CD4-positive, alpha-beta T cell treated with Interferon gamma for 1 hour (primary cell): ENCODE measurements around the gene AHDC1.
"Not testable (repeated sequence)": the region's sequence is repeated elsewhere in the genome, so short reads cannot be mapped to it uniquely, and the experiment has no call there.

Source experiments
- DNase-seq: peaks from one replicate; pipeline ENCODE4 v3.0.0-alpha.2; 2020

The AHDC1 gene

DNA sequence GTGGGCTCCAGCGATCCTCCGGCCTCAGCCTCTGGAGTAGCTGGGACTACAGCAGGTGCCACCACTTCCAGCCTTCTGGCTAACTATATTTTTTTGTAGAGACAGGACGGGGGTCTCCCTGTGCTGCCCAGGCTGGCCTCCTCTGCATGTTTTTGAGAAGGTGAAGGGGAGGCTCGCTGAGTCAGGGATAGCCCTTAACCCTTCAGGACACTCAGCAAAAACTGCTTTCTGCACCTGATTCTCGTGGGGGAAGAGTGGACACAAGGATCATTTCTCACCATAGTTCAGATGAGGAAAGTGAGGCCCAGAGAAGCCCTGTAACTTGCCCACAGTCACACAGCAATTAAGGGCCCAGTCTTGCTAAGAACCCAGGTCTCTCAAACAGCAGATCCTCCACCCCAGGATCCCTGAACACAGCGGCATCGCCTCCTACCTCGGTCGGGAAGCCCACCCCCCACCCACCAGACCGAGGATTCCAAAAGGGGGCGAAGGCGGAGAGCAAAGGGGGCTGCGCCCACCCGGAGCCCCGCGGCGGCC lies 29.8 kb upstream of the AHDC1 start:
- no peak for DNase-seq

DNA sequence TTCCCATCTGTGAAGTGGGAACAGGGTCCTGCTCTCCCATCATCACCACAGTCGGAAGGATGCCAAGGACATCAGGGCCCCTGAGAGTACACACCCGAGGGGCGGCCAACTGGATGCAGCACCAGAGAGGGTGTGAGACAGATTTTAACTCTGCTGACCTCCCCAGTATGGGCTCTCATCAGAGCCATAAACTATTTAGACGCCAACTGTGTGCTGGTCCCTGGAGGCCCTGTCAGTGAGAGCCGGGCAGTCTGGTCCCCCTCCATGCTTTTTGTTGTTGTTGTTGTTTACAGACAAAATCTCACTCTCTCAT lies 29.3 kb upstream of the AHDC1 start:
- no peak for DNase-seq

DNA sequence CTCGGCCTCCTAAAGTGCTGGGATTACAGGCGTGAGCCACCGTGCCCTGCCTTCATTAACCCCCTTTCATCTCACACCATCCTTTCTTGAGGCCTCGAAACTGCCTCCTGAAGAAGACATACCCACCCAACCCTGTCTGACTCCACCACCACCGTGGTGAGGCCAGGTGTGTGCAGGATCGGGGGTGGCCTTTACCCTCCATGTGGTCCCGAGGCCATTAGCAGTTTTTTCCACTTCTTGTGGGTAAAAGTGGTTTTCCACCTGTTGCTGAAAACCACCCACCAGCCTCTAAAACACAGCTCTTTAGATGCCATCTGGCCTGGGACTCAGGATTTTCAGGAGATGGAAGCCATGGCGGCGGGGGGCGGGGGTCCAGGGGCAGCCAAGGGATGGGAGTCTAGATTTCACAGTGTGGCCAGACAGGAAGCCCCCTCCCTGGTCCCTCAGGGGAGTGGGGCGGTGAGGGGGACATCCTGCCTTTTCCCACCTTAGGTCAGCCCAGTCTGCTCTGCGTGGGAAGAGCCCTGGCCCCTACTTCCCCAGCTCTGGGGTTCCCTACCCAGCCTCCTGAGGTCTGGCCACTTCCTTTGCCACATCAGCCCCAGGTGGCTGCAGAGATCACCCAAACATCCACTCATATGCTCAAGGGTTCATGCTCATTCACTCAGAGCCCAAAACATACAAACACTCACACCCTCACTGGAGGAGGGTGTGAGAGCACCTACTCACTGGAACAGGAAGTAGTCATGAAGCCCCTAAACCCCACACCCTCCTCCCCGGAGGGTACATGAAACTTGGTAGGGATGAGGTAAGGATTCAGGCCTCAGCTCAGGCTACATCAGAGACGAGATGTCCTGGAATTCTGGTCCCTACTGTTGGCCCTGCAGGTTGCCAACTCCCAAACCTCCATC lies 28.7 kb upstream of the AHDC1 start:
- DNase-seq: peak; percentile 51

DNA sequence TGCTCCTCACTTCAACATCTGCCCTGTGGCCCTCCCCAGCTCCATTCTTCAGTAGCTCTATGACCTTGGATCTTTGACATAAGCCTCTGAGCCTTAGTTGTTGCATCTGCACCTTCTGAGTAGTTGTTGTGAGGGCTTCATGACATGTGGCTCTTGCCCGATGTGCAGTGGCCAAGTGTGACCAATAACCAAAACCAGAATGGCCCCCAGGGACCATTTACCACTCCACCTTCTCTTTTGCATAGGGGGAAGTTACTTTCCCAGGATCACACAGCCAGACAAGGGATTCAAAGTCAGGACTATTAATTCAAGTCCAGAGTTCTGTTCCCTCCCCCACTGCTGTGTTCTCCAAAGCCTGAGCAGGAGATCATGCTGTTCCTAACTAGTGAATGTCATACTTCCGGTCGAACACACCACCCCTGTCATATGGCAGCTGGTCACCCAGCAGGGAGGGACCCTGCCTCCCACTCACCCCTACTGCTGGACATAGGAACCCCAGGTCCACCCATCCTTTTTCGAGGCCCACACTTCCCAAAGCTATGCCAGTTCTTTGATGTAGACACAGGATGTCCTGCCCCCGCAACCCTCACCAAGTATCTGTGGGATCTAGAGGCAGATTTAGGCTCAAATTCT lies 27.0 kb upstream of the AHDC1 start:
- DNase-seq: no peak

DNA sequence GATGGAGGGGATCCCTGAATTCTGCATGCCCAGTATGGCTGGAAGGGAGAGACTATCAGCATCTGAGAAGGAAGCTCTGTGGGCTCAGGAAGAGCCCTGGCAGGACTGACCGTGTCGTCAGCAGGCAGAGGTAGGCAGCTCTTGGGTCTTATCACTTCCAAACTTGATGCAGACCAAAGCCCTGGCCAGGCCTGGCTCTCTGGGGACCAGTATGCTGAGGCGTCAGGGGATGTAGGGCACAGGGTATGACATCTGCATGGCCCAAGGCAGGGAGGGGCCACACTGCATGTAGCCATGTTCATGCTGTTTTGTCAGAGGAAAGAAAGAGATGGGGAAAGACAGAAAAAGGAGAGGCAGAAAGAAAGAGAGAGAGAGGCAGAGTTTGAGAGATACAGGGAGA lies 24.8 kb upstream of the AHDC1 start:
- DNase-seq: no peak

DNA sequence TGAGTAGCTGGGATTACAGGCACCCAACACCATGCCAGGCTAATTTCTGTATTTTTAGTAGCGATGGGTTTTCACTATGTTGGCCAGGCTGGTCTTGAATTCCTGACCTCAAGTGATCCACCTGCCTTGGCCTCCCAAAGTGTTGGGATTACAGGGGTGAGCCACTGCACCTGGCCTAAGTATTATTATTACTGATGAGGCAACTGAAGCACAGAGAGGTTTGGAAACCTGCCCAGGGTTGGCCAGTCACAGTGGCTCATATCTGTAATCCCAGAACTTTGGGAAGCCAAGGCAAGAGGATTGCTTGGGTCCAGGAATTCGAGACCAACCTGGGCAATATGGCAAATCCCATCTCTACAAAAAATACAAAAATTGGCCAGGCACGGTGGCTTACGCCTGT lies 23.8 kb upstream of the AHDC1 start:
- DNase-seq: not testable (repeated sequence)

DNA sequence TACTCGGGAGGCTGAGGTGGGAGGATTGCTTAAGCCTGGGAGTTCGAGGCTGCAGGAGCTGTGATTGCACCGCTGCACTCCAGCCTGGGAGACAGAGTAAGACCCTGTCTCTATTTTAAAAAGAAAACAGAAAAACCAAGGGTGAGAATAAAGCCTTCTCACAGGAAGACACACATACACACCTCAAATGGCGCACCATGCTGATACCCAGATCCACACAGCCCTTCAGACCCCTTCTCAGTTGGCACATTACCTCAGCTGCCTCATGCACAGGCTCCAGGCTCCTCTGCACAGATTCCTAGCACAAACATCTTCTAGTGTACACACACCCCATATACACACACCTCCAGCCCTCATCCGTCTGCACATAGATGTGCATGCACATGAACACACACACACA lies 23.1 kb upstream of the AHDC1 start:
- DNase-seq: no peak

DNA sequence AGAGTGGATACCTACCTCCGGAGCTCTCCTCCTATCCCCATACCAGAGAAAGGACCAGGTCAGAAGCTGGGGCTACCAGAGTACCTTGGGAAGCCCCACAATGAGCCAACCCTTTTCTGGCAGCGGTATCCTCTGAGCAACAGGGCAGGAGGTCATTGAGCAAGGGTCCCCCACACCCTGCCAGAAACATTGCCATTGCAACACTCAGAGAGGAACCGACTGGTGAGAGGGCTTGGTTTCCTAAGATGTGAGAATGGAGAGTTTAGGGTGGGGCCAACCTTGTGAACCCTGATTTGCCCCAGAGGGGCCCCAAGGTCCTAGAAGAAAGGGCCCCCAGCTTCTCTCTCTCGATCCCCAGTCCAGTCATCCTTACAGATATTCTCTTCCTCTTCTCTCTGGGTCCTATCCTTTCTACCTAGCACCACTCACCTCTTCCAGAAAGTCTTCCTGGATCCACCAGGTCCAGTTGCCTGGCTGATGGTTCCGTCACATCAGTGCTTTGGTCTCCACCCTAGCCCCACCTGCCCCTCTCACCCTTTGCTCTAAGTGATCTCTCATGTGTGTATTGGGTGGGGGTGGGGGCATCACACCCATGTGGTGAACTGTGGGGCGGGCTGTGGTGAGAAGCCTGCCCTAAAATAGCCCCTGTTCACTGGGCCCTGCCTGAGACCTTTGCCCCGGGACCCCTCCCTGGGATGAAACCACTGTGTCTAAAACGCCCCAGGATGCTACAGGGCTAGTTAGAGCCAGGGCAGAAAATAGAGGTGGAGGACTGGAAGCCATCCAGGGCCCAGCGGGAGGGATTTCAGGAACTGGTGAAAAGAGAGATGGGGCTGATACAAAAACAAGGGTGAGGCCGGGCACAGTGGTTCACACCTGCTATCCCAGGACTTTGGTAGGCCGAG lies 22.3 kb upstream of the AHDC1 start:
- DNase-seq: peak; percentile 76

DNA sequence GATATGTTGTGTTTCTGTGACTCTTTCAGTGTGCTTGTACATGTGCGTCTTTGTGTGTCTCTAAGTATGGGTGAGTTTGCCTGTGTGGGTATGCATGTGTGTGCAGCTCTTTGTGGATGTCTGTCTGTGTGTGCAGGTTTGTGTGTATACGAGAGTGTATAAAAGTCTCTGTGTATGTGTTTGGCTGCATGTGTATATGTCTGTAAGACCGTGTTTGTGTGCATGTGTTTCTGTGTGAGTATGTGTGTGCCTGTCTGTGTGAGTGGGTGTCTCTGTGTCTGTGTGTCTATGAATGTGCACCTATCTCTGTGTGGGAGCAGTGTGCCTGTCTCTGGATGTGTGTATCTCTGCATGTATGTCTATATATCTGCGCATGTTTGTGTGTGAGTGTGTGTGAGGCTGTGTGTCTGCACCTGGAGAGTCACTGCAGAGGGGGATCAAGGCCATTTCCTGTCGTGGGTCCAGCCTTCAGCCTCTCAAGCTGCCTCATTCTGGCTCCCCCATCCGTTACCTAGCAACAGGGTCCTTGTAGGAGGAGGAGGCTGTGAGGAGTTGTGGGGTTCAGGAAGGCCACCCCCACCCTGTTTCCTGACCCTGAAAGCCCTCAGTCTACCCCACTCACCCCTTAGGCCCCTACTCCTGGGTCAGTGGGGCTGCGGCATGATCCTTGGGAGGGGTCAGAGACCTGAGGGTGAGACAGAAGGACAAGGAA lies 20.7 kb upstream of the AHDC1 start:
- DNase-seq: no peak

DNA sequence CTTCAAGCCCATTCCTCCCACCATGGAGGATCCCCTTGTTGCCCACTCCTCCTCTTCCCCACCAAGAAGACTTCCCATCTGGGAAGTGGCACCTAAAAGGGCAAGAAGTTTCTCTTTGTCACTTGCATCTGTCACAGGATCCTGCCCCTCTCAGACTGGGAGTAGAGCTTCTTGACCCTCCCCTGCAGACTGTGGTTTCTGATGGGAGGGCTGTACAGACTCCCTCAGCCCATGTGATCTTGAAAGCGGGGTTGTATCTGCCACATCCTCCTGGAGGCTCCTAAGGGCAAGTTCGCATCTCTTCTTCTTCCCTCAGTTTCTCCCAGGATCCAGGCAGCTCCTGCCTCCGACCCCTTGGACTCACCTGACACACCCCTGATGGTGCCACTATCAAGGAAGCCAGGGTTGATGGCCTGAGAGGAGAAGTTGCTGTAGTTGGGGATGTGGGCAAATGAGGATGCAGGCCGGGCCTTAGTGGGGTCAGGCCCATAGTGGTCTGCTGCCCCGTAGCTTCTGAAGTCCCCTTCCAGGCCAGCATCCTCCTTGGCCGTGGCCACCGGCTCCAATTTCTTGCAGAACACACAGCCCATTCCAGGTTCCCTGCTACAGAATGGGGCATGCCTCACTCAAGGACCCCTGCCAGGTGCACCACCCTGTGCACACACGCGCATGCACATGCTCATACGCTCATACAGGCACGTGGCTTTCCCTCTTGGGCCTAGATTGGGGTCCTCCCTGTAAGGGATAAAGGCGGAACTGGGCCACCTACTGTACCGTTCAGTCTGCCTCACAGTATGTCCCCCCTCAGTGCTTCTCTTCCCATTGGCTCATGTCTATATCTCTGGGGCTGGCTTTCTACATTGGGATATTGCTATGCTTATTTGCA lies 19.6 kb upstream of the AHDC1 start:
- DNase-seq: no peak

DNA sequence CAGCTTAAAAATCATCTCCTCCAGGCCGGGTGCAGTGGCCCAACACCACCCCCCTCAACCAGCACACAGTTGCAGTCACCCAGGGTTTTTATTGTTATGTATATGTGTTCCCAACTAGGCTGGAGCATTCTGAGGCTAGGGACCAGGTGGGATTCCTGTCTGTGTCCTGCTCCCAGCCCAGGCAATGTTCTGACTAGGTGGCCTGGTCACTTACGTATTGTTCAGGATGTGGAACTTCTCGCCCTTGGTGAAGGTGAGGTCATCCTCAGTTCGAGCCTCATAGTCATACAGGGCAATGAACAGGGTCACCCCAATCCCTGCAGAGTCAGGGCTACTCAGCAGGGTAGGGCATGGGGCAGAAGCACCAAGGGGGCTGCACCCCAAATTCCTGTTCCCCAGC lies 18.9 kb upstream of the AHDC1 start:
- no peak for DNase-seq

DNA sequence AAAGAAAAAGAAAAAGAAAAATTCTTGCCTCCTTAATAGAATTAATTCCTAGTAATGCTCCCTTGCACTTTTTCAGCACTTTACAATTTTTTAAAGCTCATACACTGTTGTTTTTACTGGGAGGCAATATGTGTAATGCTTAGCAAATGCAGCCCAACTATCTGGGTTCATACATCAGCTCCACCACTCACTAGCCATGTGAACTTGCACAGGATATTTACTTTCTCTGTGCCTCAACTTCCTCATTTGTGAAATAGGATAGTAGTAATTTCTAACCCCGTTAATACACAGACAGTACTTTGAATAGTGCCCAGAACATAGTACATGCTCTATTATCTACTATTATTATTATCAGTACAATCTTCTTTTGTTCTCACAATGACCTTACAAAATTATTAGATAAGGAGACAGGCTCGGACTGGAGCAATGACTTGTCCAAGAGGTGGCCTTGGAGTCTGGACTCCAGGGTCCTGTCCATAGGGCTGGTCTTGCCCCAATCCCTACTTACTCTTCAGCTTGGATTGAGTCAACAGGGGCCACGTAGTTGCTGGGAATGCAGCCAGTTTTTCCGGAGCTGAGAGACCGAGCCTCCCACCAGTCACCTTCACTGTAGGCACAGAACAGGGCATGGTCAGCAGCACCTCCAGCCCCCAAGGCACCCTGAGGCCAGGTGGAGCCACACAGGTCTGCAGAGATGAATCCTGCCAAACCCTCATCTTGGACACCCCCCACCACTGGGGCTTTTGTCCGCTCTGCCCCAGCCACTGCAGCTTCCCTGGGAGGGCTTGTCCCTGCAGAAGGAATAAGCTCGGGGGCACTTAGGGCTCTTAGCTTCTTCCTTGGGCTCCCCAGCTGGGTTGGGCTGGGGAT lies 17.3 kb upstream of the AHDC1 start:
- DNase-seq: no peak

DNA sequence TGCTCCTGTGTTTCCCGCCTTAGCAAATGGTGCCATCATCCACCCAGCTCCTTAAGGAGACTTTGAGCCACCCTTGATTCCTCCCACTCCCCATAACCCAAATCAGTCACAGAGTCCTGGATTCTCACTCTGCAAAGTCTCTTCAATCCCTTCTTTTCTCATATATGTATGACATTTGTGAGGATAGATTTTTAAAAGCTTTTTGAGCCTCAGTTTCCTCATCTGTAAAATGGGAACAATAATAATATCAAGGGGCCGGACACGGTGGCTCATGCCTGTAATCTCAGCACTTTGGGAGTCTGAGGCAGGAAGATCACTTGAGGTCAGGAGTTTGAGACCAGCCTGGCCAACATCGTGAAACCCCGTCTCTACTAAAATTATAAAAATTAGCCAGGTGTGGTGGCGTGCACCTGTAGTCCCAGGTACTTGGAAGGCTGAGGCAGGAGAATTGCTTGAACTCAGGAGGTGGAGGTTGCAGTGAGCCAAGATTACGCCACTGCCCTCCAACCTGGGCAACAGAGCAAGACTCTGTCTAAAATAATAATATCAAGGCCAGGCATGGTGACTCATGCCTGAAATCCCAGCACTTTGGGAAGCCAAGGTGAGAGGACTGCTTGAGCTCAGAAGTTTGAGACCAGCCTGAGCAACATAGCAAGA lies 16.0 kb upstream of the AHDC1 start:
- DNase-seq: not testable (repeated sequence)

DNA sequence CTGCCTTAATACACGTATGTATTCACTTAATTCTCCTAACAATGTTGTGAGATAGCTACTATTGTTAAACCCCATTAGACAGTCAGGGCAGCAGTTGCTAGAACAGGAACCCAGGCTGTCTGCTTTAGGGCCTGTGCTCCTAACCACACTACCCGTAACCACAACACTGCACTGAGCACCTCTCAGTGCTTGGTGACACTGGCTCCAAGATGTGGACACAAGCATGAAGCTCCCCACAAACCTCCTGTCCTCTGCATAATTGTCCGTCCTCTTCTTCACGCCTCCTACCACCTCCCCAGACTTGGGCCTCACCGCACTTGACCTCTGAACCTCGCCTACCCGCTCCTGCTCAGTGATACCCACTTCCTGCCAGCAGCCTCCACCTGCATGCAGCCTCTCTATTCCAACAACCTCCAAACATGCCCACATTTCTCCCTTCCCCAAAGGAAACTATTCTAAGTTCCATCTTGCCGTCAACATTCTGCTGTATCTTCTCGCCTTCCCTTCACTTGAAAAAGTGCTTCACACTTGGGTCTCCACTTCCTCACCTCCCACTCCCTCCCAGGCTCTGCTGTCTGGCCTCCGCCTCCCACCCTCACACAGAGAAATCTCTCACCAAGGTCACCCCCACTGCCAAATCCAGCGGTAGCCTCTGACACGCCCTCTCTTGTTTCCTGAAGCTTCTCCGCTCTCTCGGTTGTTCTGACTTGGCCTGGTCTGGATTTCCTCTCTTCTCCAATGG lies 14.6 kb upstream of the AHDC1 start:
- DNase-seq: peak; percentile 64

DNA sequence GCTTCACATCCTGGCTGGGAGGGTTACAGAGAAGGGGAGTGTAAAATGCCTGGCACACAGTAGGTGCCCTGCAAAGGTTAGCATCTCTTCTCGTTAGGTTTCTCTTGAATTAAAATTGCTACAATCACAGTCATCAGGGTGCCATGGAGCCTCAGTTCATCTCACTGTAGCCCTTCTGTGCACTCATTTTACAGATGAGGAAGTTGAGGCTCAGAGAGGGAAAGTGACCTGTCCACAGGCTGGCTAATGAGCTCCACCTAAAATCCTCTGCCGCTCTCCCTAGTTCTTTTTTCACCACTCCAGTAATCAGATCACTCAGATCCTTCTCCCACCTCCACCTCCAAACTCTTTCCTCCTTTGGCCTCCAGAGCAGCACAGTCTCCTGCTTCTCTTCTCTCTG lies 13.5 kb upstream of the AHDC1 start:
- DNase-seq: no peak

DNA sequence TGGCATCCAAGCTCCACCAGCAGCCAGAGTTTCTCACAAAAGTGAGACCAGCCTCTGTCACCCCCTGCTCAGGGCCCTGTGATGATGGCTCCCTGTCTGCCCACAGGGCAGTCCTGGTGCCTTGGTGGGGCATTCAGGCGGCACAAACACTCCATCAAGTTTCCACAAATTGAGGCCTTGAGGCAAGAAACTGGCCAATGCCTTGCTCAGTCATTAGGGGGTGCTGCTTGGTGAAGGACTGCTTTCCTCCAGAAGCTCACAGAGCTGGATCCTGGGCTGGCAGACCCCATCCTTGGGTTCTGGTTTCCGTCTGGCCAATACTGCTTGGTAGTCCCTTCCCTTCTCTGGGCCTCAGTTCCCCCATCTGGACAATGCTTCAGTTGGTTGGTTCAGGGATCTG lies 12.5 kb upstream of the AHDC1 start:
- DNase-seq: no peak

DNA sequence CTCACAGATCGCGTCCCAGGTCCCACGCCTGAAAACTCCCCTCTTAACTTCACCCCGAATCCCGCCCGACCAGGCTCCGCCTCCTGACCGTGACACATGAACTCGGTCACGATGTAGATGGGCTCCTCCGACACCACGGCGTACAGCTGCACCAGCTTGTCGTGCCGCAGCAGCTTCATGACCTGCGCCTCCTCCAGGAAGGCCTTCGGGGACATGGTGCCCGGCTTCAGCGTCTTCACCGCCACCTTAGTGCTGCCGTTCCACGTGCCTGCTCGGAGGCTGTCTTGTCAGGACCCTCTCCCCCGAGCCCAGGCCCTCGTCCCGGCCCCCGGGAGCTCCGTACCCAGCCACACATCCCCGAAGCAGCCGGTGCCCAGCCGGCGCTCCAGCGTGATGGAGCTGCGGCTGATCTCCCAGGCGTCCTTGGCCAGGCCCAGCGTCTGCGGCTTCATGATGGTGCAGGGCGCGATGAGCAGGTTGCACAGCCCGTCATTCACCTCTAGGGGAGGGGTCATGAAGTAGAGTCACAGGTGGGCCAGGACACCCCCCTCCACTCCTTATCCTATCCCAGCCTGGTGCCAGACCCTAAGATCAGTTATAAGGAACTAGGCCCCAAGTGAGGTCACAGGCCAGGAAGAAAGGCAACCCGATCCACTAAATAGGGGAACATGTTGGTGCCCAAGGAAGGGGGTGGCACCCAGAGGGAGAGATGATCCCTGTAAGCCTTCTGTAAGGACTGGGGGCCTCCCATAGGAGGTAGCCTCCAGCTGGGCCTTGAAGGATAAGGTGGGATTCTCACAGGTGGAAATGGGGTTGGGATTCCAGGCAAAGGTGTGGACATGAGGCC lies 11.6 kb upstream of the AHDC1 start:
- DNase-seq: no peak

DNA sequence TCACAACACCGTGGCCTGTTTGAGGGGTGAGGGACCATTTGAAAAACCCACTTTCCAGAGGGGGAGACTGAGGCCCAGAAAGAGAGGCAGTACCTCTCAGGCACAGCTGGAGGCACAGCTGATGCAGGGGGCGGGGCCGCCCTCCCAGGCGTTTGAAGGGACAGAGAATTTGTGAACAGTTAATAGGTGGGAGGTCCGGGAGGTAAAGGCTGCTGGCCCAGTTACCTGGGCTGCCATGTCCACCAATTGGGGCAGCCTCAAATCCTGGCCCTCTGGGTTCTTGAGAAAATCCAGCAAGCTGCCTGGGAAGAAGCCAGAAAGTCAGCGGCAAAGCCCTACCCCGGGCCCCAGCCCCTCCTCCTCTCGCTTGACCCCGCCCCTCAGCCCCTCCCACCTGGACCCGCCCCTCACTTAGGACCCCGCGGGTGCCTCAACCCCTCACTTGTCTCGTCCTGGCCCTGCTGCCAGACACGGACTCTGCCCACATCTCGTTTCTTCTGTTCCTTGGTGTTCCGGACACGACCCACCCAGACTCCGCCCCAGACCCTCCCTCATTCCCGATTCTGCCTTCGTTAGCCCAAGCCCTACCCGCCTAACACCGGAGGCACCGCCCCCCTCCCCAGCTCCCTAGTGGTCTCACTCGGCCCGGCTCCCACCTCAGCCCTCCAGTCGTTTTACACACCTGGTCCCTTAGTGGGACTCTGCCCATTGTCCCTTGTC lies 10.8 kb upstream of the AHDC1 start:
- DNase-seq: no peak
